K562 (cell line): ENCODE measurements around the gene SPAM1. TPM values are rescaled to one million over a fixed set of nuclear protein-coding genes. Genes with fewer than 3 reads are reported as not detected.

Experiments
- ATAC-seq: fragments of 200-7000 bp; cut with Tn5 transposase; 3 replicates; pipeline ENCODE4 v1.9.1; 2020; ENCODE audit warnings: moderate library complexity
- BruUV-seq: library from RNA; stranded (reverse); fragments of 400-500 nt; replicated peaks from 2 replicates; lab custom pipeline; 2021; lab: Mats Ljungman, UMichigan
- CTCF ChIA-PET: fragments of 300-600 bp; formaldehyde crosslinking; extraction: SDS; loops from one replicate; lab custom pipeline; 2021; ENCODE audit warnings: low intra/inter-chr PET ratio; lab: Yijun Ruan, JAX
- POLR2A ChIA-PET: fragments of 300-600, 350-650 bp; sonication (Branson Sonifier 250); formaldehyde crosslinking; extraction: SDS; loops from one replicate; lab custom pipeline; 2021; ENCODE audit warnings: antibody characterized with exemption, inconsistent platforms; lab: Yijun Ruan, JAX
- DNase-seq, 4 experiments: peaks; one replicate each; pipeline versions ENCODE4 v3.0.0 to v3.0.0-alpha.2; 2011 to 2018; ENCODE audit warnings: low spot score in 3 of 4, mixed read lengths in 3 of 4; ENCODE audit errors: extremely low read depth in 1 of 4
- FAIRE-seq: peaks from 2 replicates; lab custom pipeline; 2011; peaks lifted over from hg19 to GRCh38; lab: Jason Lieb, UNC
- H2AFZ ChIP-seq: 2 replicates; pipeline ENCODE4 v1.6.0; 2011; ENCODE audit warnings: low read depth, low read length, control low read depth, inconsistent platforms
- H3K27ac ChIP-seq: fragments of 200-600 bp; 3 replicates; pipeline ENCODE4 v1.8.0; 2011; ENCODE audit warnings: low read depth, mild to moderate bottlenecking, control low read depth, inconsistent platforms, low read length, moderate library complexity, mixed read lengths; ENCODE audit errors: extremely low read depth
- H3K27me3 ChIP-seq, 2 experiments: fragments of 300-600 bp in 1 of 2; 2 replicates in 1 of 2; 3 replicates in 1 of 2; pipeline versions ENCODE4 v1.6.0 to v1.8.0; 2011; ENCODE audit warnings: inconsistent platforms in 2 of 2, low read length in 2 of 2, mild to moderate bottlenecking in 1 of 2, mixed read lengths in 1 of 2, moderate library complexity in 1 of 2; ENCODE audit not compliant: control insufficient read depth in 2 of 2, insufficient read depth in 2 of 2
- H3K36me3 ChIP-seq: fragments of 300-600 bp; 3 replicates; pipeline ENCODE4 v1.8.0; 2011; ENCODE audit warnings: mild to moderate bottlenecking, low read length, inconsistent platforms; ENCODE audit not compliant: control insufficient read depth, insufficient read depth
- H3K4me1 ChIP-seq, 2 experiments: fragments of 200-600 bp in 1 of 2; replicated peaks in 1 of 2; 2 replicates in 1 of 2; 3 replicates in 1 of 2; pipeline versions ENCODE4 v1.5.1 to v1.8.0; 2011; ENCODE audit warnings: inconsistent platforms in 2 of 2, low read length in 2 of 2, mild to moderate bottlenecking in 1 of 2, mixed read lengths in 1 of 2, moderate library complexity in 1 of 2; ENCODE audit not compliant: control insufficient read depth in 2 of 2, insufficient read depth in 2 of 2
- H3K4me2 ChIP-seq: 2 replicates; pipeline ENCODE4 v1.6.1; 2011; ENCODE audit warnings: low read length, control low read depth, inconsistent platforms, mixed read lengths; ENCODE audit not compliant: insufficient read depth
- H3K4me3 ChIP-seq: fragments of 200-600 bp; sonication (generic), shearing (Covaris generic); 2 replicates; pipeline ENCODE4 v1.5.1; 2016; ENCODE audit warnings: control low read depth, inconsistent platforms
- H3K79me2 ChIP-seq: fragments of 200-600 bp; 3 replicates; pipeline ENCODE4 v1.8.0; 2011; ENCODE audit warnings: low read length, inconsistent platforms; ENCODE audit not compliant: control insufficient read depth, insufficient read depth
- H3K9ac ChIP-seq, 2 experiments: 2 replicates each; pipeline versions ENCODE4 v1.6.0 to v1.6.1; 2011; ENCODE audit warnings: low read depth in 2 of 2, low read length in 2 of 2, control low read depth in 1 of 2, inconsistent platforms in 1 of 2, mild to moderate bottlenecking in 1 of 2, mixed read lengths in 1 of 2; ENCODE audit not compliant: insufficient read depth in 1 of 2
- H3K9me1 ChIP-seq: one replicate; pipeline ENCODE4 v1.6.0; 2011; ENCODE audit warnings: inconsistent platforms, mild to moderate bottlenecking, low read length, moderate library complexity; ENCODE audit not compliant: control insufficient read depth, insufficient read depth
- H3K9me3 ChIP-seq: replicated peaks from 2 replicates; pipeline ENCODE4 v1.5.1; 2011; ENCODE audit warnings: low read depth, low read length, inconsistent platforms; ENCODE audit not compliant: control insufficient read depth, insufficient read depth
- H4K20me1 ChIP-seq: replicated peaks from 2 replicates; pipeline ENCODE4 v1.6.1; 2011; ENCODE audit warnings: low read length, inconsistent platforms, mixed read lengths; ENCODE audit not compliant: control insufficient read depth, insufficient read depth
- HEY1 ChIP-seq: fragments of 250-450 bp; sonication (Bioruptor Pico); IDR thresholded peaks from 2 replicates; pipeline ENCODE4 v1.5.0; 2020; ENCODE audit warnings: mild to moderate bottlenecking, moderate library complexity, borderline replicate concordance
- HMG20A ChIP-seq: fragments of 450-650 bp; formaldehyde crosslinking; conservative IDR thresholded peaks from 2 replicates; pipeline ENCODE4 v1.4.0; 2020; ENCODE audit warnings: mild to moderate bottlenecking, mixed read lengths
- RBM22 ChIP-seq: fragments of 200-400 bp; formaldehyde crosslinking; IDR thresholded peaks from 2 replicates; pipeline ENCODE4 v1.6.1; 2018; ENCODE audit warnings: low read length, low read depth; ENCODE audit not compliant: poor library complexity, severe bottlenecking
- SMARCB1 ChIP-seq: IDR thresholded peaks from 2 replicates; pipeline ENCODE4 v1.6.1; 2011; ENCODE audit warnings: improper control_type of control experiment, low read depth; ENCODE audit not compliant: insufficient read length
- WGBS: fragments of 100-300 bp; shearing (Covaris generic); methylation state at CpG from one replicate; pipeline ENCODE4 v1.1.6; 2016; ENCODE audit warnings: low coverage, mixed read lengths; ENCODE audit not compliant: insufficient coverage; ENCODE audit errors: missing lambda C conversion rate; 5-methylcytosine and 5-hydroxymethylcytosine counted together
- in situ Hi-C: fragments of 300-500 bp; cut with MboI; formaldehyde crosslinking; loops from 4 replicates; pipeline ENCODE4 v1.15.0; 2018; ENCODE audit warnings: inconsistent platforms, mixed read lengths
- intact Hi-C: fragments of 100-400 bp; cut with micrococcal nuclease; formaldehyde crosslinking; loops from 2 replicates; pipeline ENCODE4 v1.14.2; 2022
- polyA plus RNA-seq, 8 experiments: library from polyadenylated mRNA; depleted of rRNA in 4 of 8; stranded (reverse) in 5 of 8; unstranded in 3 of 8; fragments of >200 nt; fragmentation: Nextera tagmentation in 2 of 8; fragmentation: Illumina TruSeq in 1 of 8; extraction: Ambion mirVana in 2 of 8; extraction: Trizol in 1 of 8; gene quantifications; 2 replicates each; pipeline versions ENCODE4 v1.2.1 to v1.2.3, GENCODE V29; 2011 to 2014; ENCODE audit warnings: inconsistent platforms in 1 of 8, missing spikeins in 1 of 8
- total RNA-seq, 7 experiments: library from RNA; depleted of rRNA in 6 of 7; stranded (reverse); fragments of >200 nt in 6 of 7; fragmentation: Illumina TruSeq in 2 of 7; extraction: Trizol in 2 of 7; gene quantifications; 2 replicates each; pipeline versions ENCODE4 v1.2.1 to v1.2.3, GENCODE V29; 2011 to 2021; ENCODE audit warnings: low replicate concordance in 1 of 7
- TF ChIP-seq, protein P1 (sequence below), 2 experiments: fragments of 450-650 bp in 1 of 2; sonication (generic) in 1 of 2; formaldehyde crosslinking in 1 of 2; IDR thresholded peaks in 1 of 2; conservative IDR thresholded peaks in 1 of 2; 2 replicates each; pipeline versions ENCODE4 v1.6.1 to v1.8.1; 2016 to 2023; ENCODE audit warnings: mild to moderate bottlenecking in 2 of 2, moderate library complexity in 2 of 2, inconsistent platforms in 1 of 2, missing genetic modification reagents in 1 of 2

SPAM1 gene
- total and polyA plus RNA-seq, 9 of the 15 experiments (the other 6 are each of a cell fraction or from before 2014, with no cell fraction given), result not detected

DNA sequence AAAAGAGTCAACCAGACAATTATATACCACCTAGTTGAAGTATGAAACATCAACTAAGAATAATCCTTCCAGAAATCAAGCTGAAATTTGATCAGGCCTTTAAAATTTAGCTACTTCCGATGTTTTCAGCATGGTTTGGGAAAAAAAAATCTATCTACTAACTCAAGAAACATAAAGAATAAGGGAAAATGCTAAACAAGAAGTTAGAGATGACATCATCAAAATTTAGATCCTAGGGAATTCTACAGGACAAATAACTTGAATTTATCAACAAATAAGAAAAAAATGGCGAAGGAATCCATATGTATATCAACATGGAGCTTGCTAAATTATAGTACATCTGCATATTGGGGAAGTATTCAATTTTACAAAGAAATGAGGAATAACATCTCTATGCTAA, 43.7 kb upstream of the SPAM1 start:
- 0% methylated on average over 2 of the region's 2 CpGs for WGBS
- FAIRE-seq, result no peak
- Histone ChIP-seq H3K36me3 (no peaks in the 10 kb centered on the region), H3K4me3 (no peak overlapping the region), H3K9me3 (no peaks in the 10 kb centered on the region), H3K4me2 (no peak overlapping the region), H3K27me3 (no peaks in the 10 kb centered on the region), H4K20me1 (no peaks in the 10 kb centered on the region), H3K27ac (no peak overlapping the region), H3K4me1 (no peaks in the 10 kb centered on the region), H3K9me1 (no peaks in the 10 kb centered on the region), H3K9ac (no peak overlapping the region), H2AFZ (no peak overlapping the region), H3K79me2 (no peaks in the 10 kb centered on the region)
- ChIA-PET POLR2A (no interaction called here), CTCF (no interaction called here)
- intact Hi-C loops, result no loop called here
- no peak for TF ChIP-seq HMG20A (CRISPR knock-in tag)
- no peak for TF ChIP-seq SMARCB1
- TF ChIP-seq, protein P1, sequence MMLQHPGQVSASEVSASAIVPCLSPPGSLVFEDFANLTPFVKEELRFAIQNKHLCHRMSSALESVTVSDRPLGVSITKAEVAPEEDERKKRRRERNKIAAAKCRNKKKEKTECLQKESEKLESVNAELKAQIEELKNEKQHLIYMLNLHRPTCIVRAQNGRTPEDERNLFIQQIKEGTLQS (IDR thresholded peaks at IDR 0.05), result peak; percentile 52
- TF ChIP-seq, protein P1 (CRISPR knock-in tag; conservative IDR thresholded peaks at IDR 0.05), result no peak
- no TSS peak for BruUV-seq
- no peak for ATAC-seq
- DNase-seq, result no peak
- in situ Hi-C loops, result no loop called here

DNA sequence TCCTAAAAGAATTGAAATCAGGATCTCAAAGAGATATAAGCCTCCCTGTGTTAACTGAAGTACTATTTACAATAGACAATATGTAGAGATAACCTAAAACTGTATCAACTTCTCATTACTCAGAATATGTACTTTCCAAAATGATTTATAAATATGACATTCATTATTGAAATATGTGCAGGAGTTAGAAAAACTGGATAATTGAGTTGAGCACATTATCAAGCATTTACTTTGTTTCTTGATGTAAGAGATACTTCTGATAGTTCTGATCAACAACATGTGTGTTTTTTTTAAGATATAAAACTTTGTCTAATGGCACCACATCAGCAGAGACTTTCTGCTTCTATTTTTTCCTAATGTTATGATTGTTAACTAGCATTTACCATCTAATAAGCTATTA, 41.9 kb upstream of the SPAM1 start:
- Histone ChIP-seq H3K27ac (no peak overlapping the region), H3K27me3 (no peaks in the 10 kb centered on the region), H3K9ac (no peak overlapping the region), H2AFZ (no peak overlapping the region), H3K36me3 (no peaks in the 10 kb centered on the region), H3K4me2 (no peak overlapping the region), H4K20me1 (no peaks in the 10 kb centered on the region), H3K4me3 (no peak overlapping the region), H3K79me2 (no peaks in the 10 kb centered on the region), H3K9me3 (no peaks in the 10 kb centered on the region), H3K4me1 (no peaks in the 10 kb centered on the region), H3K9me1 (no peaks in the 10 kb centered on the region)
- TF ChIP-seq RBM22, result no peak
- TF ChIP-seq HEY1 (CRISPR knock-in tag), result no peak
- in situ Hi-C loops, result no loop called here
- ChIA-PET POLR2A (no interaction called here), CTCF (no interaction called here)
- DNase-seq (no peak), FAIRE-seq (no peak), ATAC-seq (no peak)
- intact Hi-C loops, result no loop called here
- no TSS peak for BruUV-seq
